GM06990 (cell line): ENCODE measurements around the gene NAT16.

Source experiments
- DNase-seq: peaks from one replicate; pipeline ENCODE4 v3.0.0-alpha.2; 2011; ENCODE audit not compliant: insufficient read length; ENCODE audit errors: extremely low read depth
- H3K27me3 ChIP-seq: replicated peaks from 2 replicates; pipeline ENCODE4 v1.6.0; 2011; ENCODE audit warnings: low read length; ENCODE audit not compliant: control insufficient read depth, insufficient read depth
- H3K36me3 ChIP-seq: 2 replicates; pipeline ENCODE4 v1.5.1; 2011; ENCODE audit warnings: low read length; ENCODE audit not compliant: control insufficient read depth, insufficient read depth
- H3K4me3 ChIP-seq: replicated peaks from 2 replicates; pipeline ENCODE4 v1.5.1; 2011; ENCODE audit warnings: low read depth, mild to moderate bottlenecking, control low read depth, low read length
- CTCF ChIP-seq: IDR thresholded peaks from 2 replicates; pipeline ENCODE4 v1.5.1; 2011; ENCODE audit warnings: low read length, control low read depth, mild to moderate bottlenecking, inconsistent platforms; ENCODE audit not compliant: insufficient read depth, poor library complexity, severe bottlenecking

The NAT16 gene

GRCh38 chr7:101168412-101169049 is 11.6 kb downstream of the NAT16 start:
- no peaks in the 10 kb centered on the region for H3K36me3 ChIP-seq
- no peak overlapping the region for H3K4me3 ChIP-seq
- H3K27me3 ChIP-seq, result peaks cover 1% of the 10 kb centered on the region
- DNase-seq, result no peak
- no peak for TF ChIP-seq CTCF

- Histone ChIP-seq H3K27me3 (peaks cover 1% of the 10 kb centered on the region), H3K36me3 (no peaks in the 10 kb centered on the region), H3K4me3 (no peak overlapping the region)
- TF ChIP-seq CTCF, result no peak
- no peak for DNase-seq
Measured at GRCh38 chr7:101167645-101168411, 12.3 kb downstream of the NAT16 start.

GRCh38 chr7:101166909-101167644 is 13.0 kb downstream of the NAT16 start:
- peaks cover 1% of the 10 kb centered on the region for H3K27me3 ChIP-seq
- TF ChIP-seq CTCF, result no peak
- H3K4me3 ChIP-seq, result no peak overlapping the region
- no peaks in the 10 kb centered on the region for H3K36me3 ChIP-seq
- no peak for DNase-seq

GRCh38 chr7:101166648-101166908 is 13.5 kb downstream of the NAT16 start:
- H3K27me3 ChIP-seq, result peaks cover 1% of the 10 kb centered on the region
- H3K4me3 ChIP-seq, result no peak overlapping the region
- DNase-seq, result no peak
- no peak for TF ChIP-seq CTCF
- H3K36me3 ChIP-seq, result no peaks in the 10 kb centered on the region

- TF ChIP-seq CTCF, result no peak
- Histone ChIP-seq H3K36me3 (no peaks in the 10 kb centered on the region), H3K27me3 (no peaks in the 10 kb centered on the region; the same call in none of the 2 replicates), H3K4me3 (peak overlapping the region; percentile 45)
- no peak for DNase-seq
Measured at GRCh38 chr7:101165958-101166647, 14.0 kb downstream of the NAT16 start.
